GM12878 (cell line): ENCODE measurements around the gene DYNLT2B. TPM values are rescaled to one million over a fixed set of nuclear protein-coding genes. Genes with fewer than 3 reads are reported as not detected.

Experiments
- ATAC-seq: fragments of 200-7000 bp; cut with Tn5 transposase; 3 replicates; pipeline ENCODE4 v1.9.1; 2020; ENCODE audit warnings: mild to moderate bottlenecking, moderate library complexity
- BruUV-seq: library from RNA; stranded (reverse); fragments of 400-500 nt; replicated peaks from 2 replicates; lab custom pipeline; 2021; lab: Mats Ljungman, UMichigan
- CTCF ChIA-PET: fragments of 300-600 bp; sonication (Branson Sonifier 250); formaldehyde crosslinking; extraction: SDS; loops from one replicate; lab custom pipeline; 2021; ENCODE audit warnings: inconsistent platforms; lab: Yijun Ruan, JAX
- POLR2A ChIA-PET: fragments of 350-600 bp; formaldehyde crosslinking; extraction: SDS; loops from one replicate; lab custom pipeline; 2021; ENCODE audit warnings: inconsistent platforms; lab: Charles Lee
- RAD21 ChIA-PET: fragments of 300-600 bp; sonication (Branson Sonifier 250); formaldehyde crosslinking; loops from one replicate; lab custom pipeline; 2023; ENCODE audit warnings: antibody characterized with exemption; ENCODE audit not compliant: unreplicated experiment; lab: Charles Lee
- SMC1A ChIA-PET: fragments of 300-600 bp; sonication (Branson Sonifier 250); formaldehyde crosslinking; loops from one replicate; lab custom pipeline; 2023; ENCODE audit not compliant: unreplicated experiment, uncharacterized antibody; lab: Charles Lee
- DNase-seq: peaks from one replicate; pipeline ENCODE4 v3.0.0-alpha.2; 2011; ENCODE audit warnings: low read depth, low spot score
- FAIRE-seq: peaks from 3 replicates; lab custom pipeline; 2011; peaks lifted over from hg19 to GRCh38; lab: Jason Lieb, UNC
- H2AFZ ChIP-seq: 2 replicates; pipeline ENCODE4 v1.6.0; 2011; ENCODE audit warnings: low read depth, low read length, control low read depth; ENCODE audit not compliant: control insufficient read depth
- H3K27ac ChIP-seq: 2 replicates; pipeline ENCODE4 v1.5.1; 2011; ENCODE audit warnings: control low read depth; ENCODE audit not compliant: control insufficient read depth, insufficient read depth
- H3K27me3 ChIP-seq, 2 experiments: replicated peaks in 1 of 2; 2 replicates each; pipeline versions ENCODE4 v1.6.0 to v1.6.1; 2011; ENCODE audit warnings: low read length in 1 of 2; ENCODE audit not compliant: control insufficient read depth in 2 of 2, insufficient read depth in 2 of 2
- H3K36me3 ChIP-seq, 2 experiments: 2 replicates each; pipeline ENCODE4 v1.5.1; 2011; ENCODE audit warnings: low read length in 1 of 2; ENCODE audit not compliant: control insufficient read depth in 2 of 2, insufficient read depth in 2 of 2
- H3K4me1 ChIP-seq: 2 replicates; pipeline ENCODE4 v1.6.1; 2011; ENCODE audit warnings: mild to moderate bottlenecking, low read length, moderate library complexity, mixed read lengths; ENCODE audit not compliant: control insufficient read depth, insufficient read depth
- H3K4me2 ChIP-seq: 2 replicates; pipeline ENCODE4 v1.6.0; 2011; ENCODE audit warnings: control low read depth; ENCODE audit not compliant: control insufficient read depth, insufficient read depth
- H3K4me3 ChIP-seq: fragments of 200-600 bp; sonication (generic); 2 replicates; pipeline ENCODE4 v1.5.1; 2016
- H3K79me2 ChIP-seq: 2 replicates; pipeline ENCODE4 v1.6.0; 2011; ENCODE audit warnings: low read length; ENCODE audit not compliant: control insufficient read depth, insufficient read depth
- H3K9ac ChIP-seq: 2 replicates; pipeline ENCODE4 v1.8.0; 2011; ENCODE audit warnings: low read length, control low read depth, mixed read lengths; ENCODE audit not compliant: control insufficient read depth, insufficient read depth
- H3K9me3 ChIP-seq: replicated peaks from 3 replicates; pipeline ENCODE4 v1.5.1; 2011; ENCODE audit warnings: mild to moderate bottlenecking, low read length; ENCODE audit not compliant: control insufficient read depth, insufficient read depth
- H4K20me1 ChIP-seq: 2 replicates; pipeline ENCODE4 v1.6.0; 2011; ENCODE audit not compliant: control insufficient read depth, insufficient read depth
- EP300 ChIP-seq, 2 experiments: fragments of 150-350 bp in 1 of 2; IDR thresholded peaks; 2 replicates each; pipeline ENCODE4 v1.6.1; 2011 to 2012; ENCODE audit warnings: low read depth in 2 of 2, low read length in 2 of 2, borderline replicate concordance in 1 of 2, improper control_type of control experiment in 1 of 2, inconsistent platforms in 1 of 2; ENCODE audit not compliant: control insufficient read depth in 1 of 2
- FOXK2 ChIP-seq: fragments of 450-650 bp; IDR thresholded peaks from 2 replicates; pipeline ENCODE4 v1.6.1; 2017; ENCODE audit warnings: mild to moderate bottlenecking, moderate library complexity
- JUND ChIP-seq: IDR thresholded peaks from 2 replicates; pipeline ENCODE4 v1.6.1; 2012; ENCODE audit warnings: low read depth, mild to moderate bottlenecking, low read length, improper control_type of control experiment, moderate library complexity
- NR2C1 ChIP-seq: fragments of 450-650 bp; IDR thresholded peaks from 2 replicates; pipeline ENCODE4 v1.6.1; 2017; ENCODE audit warnings: antibody characterized with exemption, mild to moderate bottlenecking, moderate library complexity
- SMC3 ChIP-seq: IDR thresholded peaks from 2 replicates; pipeline ENCODE4 v1.6.1; 2011; ENCODE audit warnings: low read length, improper control_type of control experiment, borderline replicate concordance
- WGBS: methylation state at CpG from one replicate; pipeline ENCODE4 v1.1.6; 2016; ENCODE audit warnings: low lambda C conversion rate; ENCODE audit not compliant: insufficient replicate concordance, insufficient coverage; ENCODE audit errors: missing lambda C conversion rate; 5-methylcytosine and 5-hydroxymethylcytosine counted together
- in situ Hi-C: fragments of 300-500 bp; cut with MboI; formaldehyde crosslinking; loops from 9 replicates; pipeline ENCODE4 v1.14.3; 2018; ENCODE audit warnings: mixed read lengths
- intact Hi-C: fragments of 100-400 bp; cut with micrococcal nuclease; formaldehyde crosslinking; loops from one replicate; pipeline ENCODE4 v1.14.2; 2022; ENCODE audit not compliant: unreplicated experiment
- polyA plus RNA-seq, 11 experiments: library from polyadenylated mRNA; depleted of rRNA in 4 of 11; unstranded in 6 of 11; stranded (reverse) in 5 of 11; fragments of >200 nt; fragmentation: Nextera tagmentation in 4 of 11; fragmentation: Illumina TruSeq in 1 of 11; extraction: Ambion mirVana in 4 of 11; extraction: Trizol in 1 of 11; gene quantifications; 1 replicate in 1 of 11; 2 replicates in 10 of 11; pipeline versions ENCODE4 v1.2.1 to v1.2.3, GENCODE V29; 2011 to 2016; ENCODE audit warnings: inconsistent platforms in 2 of 11, missing spikeins in 2 of 11, low read depth in 1 of 11
- total RNA-seq, 4 experiments: library from RNA; depleted of rRNA in 3 of 4; stranded (reverse); fragments of >200 nt in 3 of 4; fragmentation: Illumina TruSeq in 1 of 4; extraction: Trizol in 1 of 4; gene quantifications; 2 replicates each; pipeline versions ENCODE4 v1.2.1 to v1.2.3, GENCODE V29; 2013 to 2021
- TF ChIP-seq, protein P1 (sequence below): fragments of 450-650 bp; IDR thresholded peaks from 2 replicates; pipeline ENCODE4 v1.6.1; 2017; ENCODE audit warnings: mild to moderate bottlenecking, moderate library complexity
- TF ChIP-seq, protein P2 (sequence below): fragments of 450-650 bp; IDR thresholded peaks from 2 replicates; pipeline ENCODE4 v1.6.1; 2016; ENCODE audit warnings: mild to moderate bottlenecking
- TF ChIP-seq, protein P3 (sequence below): fragments of 450-650 bp; IDR thresholded peaks from 2 replicates; pipeline ENCODE4 v1.6.1; 2017; ENCODE audit warnings: mild to moderate bottlenecking
- TF ChIP-seq, protein P4 (sequence below): fragments of 450-650 bp; formaldehyde crosslinking; IDR thresholded peaks from 2 replicates; pipeline ENCODE4 v1.4.0; 2022; ENCODE audit warnings: mild to moderate bottlenecking, moderate library complexity

Gene DYNLT2B
- total and polyA plus RNA-seq, 10 of the 15 experiments (the other 5 are each of a cell fraction or from before 2014, with no cell fraction given) = 8.6 to 89.7 (median 21.9) TPM

DNA sequence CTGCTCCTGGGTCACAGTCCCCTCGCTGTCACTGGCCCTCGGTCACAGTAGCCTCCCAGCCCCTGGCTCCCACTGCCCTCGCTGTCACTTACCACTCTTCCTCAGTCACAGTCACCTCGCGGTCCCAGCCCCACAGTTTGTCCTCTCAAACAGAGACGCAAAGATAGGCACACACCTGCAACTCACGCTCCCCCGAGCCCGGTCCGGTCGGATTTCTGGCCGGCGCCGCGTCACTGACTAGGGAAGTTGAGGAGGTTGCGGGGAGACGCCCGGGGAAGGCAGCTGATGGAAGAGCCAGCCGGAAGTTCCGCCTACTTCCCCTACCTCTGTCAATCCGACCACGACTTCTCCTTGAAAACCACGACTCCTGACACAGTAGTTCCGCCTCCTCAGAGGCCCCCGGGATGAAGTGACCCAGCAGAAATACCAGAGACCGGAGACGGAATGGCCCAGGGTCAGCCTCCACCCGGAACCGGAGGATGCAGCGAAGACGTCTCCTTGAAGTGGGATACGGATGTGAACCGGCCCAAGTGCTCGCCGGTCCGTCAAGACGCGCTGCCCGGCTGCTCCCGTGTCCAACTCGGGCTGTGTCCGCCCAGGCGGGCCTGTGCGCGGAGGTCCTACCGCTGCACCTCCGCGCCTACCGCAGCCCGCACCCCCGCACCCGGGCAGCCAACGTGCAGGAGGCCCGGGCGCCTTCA, 30.4 kb downstream of the DYNLT2B start, which contains the start of gene PCYT1A:
TSS of gene PCYT1A (minus strand) at position 287 of the 701 bp plus-strand sequence. CDS start 17,195 bp downstream, outside the sequence.
- SMC1A ChIA-PET = interaction anchor here (0.6 to 1.9 kb wide), 3 partner anchors 11 to 71 kb away, joined by 3 to 4 read pairs (median 3); no protein-coding TSS in a partner anchor
- peak within 1 kb of the TSS; percentile 94 for H3K27ac ChIP-seq
- POLR2A ChIA-PET = interaction anchor here (1.3 kb wide), 1 partner anchor 16 kb away, joined by 3 read pairs; no protein-coding TSS in a partner anchor
- H3K9me3 ChIP-seq = no peaks in the 10 kb centered on the region
- H4K20me1 ChIP-seq = no peaks in the 10 kb centered on the region
- peak; percentile 62 for FAIRE-seq
- in situ Hi-C loops = no loop called here
- H3K9ac ChIP-seq = peak within 1 kb of the TSS; percentile 96
- CTCF ChIA-PET = no interaction called here
- peak within 1 kb of the TSS; percentile 89 for H3K4me2 ChIP-seq
- peaks cover 7% of the 10 kb centered on the region for H3K4me1 ChIP-seq
- intact Hi-C loops = no loop called here
- DNase-seq = peak; percentile 66
- peak within 1 kb of the TSS; percentile 79 for H3K4me3 ChIP-seq
- no peaks in the 10 kb centered on the region for H3K36me3 ChIP-seq
- TSS peak; percentile 97 for BruUV-seq
- H2AFZ ChIP-seq = peak within 1 kb of the TSS; percentile 91
- RAD21 ChIA-PET = no interaction called here
- H3K79me2 ChIP-seq = peaks cover 52% of the 10 kb centered on the region
- peak; percentile 84 for ATAC-seq
- under 1% methylated on average over 55 of the region's 55 CpGs for WGBS
- no peaks in the 10 kb centered on the region for H3K27me3 ChIP-seq
- TF ChIP-seq, protein P1, sequence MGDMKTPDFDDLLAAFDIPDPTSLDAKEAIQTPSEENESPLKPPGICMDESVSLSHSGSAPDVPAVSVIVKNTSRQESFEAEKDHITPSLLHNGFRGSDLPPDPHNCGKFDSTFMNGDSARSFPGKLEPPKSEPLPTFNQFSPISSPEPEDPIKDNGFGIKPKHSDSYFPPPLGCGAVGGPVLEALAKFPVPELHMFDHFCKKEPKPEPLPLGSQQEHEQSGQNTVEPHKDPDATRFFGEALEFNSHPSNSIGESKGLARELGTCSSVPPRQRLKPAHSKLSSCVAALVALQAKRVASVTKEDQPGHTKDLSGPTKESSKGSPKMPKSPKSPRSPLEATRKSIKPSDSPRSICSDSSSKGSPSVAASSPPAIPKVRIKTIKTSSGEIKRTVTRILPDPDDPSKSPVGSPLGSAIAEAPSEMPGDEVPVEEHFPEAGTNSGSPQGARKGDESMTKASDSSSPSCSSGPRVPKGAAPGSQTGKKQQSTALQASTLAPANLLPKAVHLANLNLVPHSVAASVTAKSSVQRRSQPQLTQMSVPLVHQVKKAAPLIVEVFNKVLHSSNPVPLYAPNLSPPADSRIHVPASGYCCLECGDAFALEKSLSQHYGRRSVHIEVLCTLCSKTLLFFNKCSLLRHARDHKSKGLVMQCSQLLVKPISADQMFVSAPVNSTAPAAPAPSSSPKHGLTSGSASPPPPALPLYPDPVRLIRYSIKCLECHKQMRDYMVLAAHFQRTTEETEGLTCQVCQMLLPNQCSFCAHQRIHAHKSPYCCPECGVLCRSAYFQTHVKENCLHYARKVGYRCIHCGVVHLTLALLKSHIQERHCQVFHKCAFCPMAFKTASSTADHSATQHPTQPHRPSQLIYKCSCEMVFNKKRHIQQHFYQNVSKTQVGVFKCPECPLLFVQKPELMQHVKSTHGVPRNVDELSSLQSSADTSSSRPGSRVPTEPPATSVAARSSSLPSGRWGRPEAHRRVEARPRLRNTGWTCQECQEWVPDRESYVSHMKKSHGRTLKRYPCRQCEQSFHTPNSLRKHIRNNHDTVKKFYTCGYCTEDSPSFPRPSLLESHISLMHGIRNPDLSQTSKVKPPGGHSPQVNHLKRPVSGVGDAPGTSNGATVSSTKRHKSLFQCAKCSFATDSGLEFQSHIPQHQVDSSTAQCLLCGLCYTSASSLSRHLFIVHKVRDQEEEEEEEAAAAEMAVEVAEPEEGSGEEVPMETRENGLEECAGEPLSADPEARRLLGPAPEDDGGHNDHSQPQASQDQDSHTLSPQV = no peak
- TF ChIP-seq, protein P2, sequence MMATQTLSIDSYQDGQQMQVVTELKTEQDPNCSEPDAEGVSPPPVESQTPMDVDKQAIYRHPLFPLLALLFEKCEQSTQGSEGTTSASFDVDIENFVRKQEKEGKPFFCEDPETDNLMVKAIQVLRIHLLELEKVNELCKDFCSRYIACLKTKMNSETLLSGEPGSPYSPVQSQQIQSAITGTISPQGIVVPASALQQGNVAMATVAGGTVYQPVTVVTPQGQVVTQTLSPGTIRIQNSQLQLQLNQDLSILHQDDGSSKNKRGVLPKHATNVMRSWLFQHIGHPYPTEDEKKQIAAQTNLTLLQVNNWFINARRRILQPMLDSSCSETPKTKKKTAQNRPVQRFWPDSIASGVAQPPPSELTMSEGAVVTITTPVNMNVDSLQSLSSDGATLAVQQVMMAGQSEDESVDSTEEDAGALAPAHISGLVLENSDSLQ = peak; percentile 96
- TF ChIP-seq, protein P3, sequence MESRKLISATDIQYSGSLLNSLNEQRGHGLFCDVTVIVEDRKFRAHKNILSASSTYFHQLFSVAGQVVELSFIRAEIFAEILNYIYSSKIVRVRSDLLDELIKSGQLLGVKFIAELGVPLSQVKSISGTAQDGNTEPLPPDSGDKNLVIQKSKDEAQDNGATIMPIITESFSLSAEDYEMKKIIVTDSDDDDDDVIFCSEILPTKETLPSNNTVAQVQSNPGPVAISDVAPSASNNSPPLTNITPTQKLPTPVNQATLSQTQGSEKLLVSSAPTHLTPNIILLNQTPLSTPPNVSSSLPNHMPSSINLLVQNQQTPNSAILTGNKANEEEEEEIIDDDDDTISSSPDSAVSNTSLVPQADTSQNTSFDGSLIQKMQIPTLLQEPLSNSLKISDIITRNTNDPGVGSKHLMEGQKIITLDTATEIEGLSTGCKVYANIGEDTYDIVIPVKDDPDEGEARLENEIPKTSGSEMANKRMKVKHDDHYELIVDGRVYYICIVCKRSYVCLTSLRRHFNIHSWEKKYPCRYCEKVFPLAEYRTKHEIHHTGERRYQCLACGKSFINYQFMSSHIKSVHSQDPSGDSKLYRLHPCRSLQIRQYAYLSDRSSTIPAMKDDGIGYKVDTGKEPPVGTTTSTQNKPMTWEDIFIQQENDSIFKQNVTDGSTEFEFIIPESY = no peak
- TF ChIP-seq SMC3 = no peak
- TF ChIP-seq, protein P4, sequence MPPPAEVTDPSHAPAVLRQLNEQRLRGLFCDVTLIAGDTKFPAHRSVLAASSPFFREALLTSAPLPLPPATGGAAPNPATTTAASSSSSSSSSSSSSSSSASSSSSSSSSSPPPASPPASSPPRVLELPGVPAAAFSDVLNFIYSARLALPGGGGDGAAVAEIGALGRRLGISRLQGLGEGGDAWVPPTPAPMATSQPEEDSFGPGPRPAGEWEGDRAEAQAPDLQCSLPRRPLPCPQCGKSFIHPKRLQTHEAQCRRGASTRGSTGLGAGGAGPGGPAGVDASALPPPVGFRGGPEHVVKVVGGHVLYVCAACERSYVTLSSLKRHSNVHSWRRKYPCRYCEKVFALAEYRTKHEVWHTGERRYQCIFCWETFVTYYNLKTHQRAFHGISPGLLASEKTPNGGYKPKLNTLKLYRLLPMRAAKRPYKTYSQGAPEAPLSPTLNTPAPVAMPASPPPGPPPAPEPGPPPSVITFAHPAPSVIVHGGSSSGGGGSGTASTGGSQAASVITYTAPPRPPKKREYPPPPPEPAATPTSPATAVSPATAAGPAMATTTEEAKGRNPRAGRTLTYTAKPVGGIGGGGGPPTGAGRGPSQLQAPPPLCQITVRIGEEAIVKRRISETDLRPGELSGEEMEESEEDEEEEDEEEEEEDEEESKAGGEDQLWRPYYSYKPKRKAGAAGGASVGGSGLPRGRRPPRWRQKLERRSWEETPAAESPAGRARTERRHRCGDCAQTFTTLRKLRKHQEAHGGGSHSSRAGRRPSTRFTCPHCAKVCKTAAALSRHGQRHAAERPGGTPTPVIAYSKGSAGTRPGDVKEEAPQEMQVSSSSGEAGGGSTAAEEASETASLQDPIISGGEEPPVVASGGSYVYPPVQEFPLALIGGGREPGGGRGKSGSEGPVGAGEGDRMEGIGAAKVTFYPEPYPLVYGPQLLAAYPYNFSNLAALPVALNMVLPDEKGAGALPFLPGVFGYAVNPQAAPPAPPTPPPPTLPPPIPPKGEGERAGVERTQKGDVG (CRISPR knock-in tag) = no peak
- TF ChIP-seq FOXK2 = no peak
- peak; percentile 76 for TF ChIP-seq NR2C1
- no peak for TF ChIP-seq JUND
- TF ChIP-seq EP300 (IDR thresholded peaks at IDR 0.05; ENCODE audit: borderline replicate concordance in 1 of 2, control insufficient read depth in 1 of 2, low read depth in 2 of 2, low read length in 2 of 2) = peak in 1 of 2 experiments; percentile 38; a peak in 1 of 4 replicates
